Sigmoid colon (tissue), 4 donors: ENCODE data around the gene AKAP17A.

Source experiments
- CTCF ChIP-seq, 4 experiments: fragments of 450-650 bp in 3 of 4; fragments of 200-600 bp in 1 of 4; IDR thresholded peaks; one replicate each; pipeline ENCODE4 v1.5.1; 2016 to 2019; ENCODE audit warnings: antibody characterized with exemption in 4 of 4, mild to moderate bottlenecking in 3 of 4, moderate library complexity in 2 of 4
- EP300 ChIP-seq, 4 donors: sonication (generic); formaldehyde crosslinking; IDR thresholded peaks; one replicate each; pipeline ENCODE4 v1.6.1; 2017; ENCODE audit warnings: antibody characterized with exemption in 4 of 4
- POLR2A ChIP-seq, 2 donors: fragments of 450-650 bp; IDR thresholded peaks; one replicate each; pipeline ENCODE4 v1.6.1; 2016; ENCODE audit warnings: antibody characterized with exemption in 2 of 2, mild to moderate bottlenecking in 2 of 2, moderate library complexity in 2 of 2
- POLR2AphosphoS5 ChIP-seq, 4 donors: sonication (generic); formaldehyde crosslinking; IDR thresholded peaks; one replicate each; pipeline ENCODE4 v1.6.1; 2017; ENCODE audit warnings: antibody characterized with exemption in 4 of 4

DNA sequence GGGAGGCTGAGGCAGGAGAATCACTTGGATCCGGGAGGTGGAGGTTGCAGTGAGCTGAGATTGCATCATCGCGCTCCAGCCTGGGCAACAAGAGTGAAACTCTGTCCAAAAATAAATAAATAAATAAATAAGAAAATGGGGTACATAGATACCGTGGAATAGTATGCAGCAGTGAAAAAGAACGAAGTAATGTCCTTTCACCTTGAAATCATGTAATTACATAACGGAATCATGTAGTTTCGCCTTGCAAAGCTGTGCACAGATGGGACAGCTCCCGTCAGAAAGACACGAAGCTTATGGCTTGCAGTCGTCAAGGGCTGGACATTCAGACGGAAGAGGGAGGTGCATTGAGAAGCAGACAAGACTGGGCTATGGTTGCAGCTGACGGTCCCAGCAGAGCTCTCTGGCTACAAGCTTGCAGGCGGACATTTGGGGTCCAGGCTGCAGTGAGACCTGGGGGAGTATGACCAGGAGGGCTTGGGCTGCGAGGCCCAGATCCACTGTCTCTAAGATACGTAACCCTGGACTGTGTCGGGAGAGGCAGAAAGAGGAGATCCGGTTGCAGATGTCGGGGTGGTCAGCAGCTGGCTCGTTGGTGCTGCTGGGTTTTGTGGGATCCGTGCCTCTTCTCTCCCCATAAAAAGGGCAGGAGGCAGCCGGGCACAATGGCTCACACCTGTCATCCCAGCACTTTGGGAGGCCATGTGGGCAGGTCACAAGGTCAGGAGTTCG lies 48.2 kb upstream of the AKAP17A start:
- TF ChIP-seq CTCF (IDR thresholded peaks at IDR 0.05) (no peak), POLR2A (IDR thresholded peaks at IDR 0.05) (no peak), EP300 (IDR thresholded peaks at IDR 0.05) (no peak), POLR2AphosphoS5 (IDR thresholded peaks at IDR 0.05) (no peak)
